ENCODE data around the gene EHBP1.

Gene EHBP1

GRCh38 chr2:62774555-62775366 lies 69.2 kb downstream of the EHBP1 start:
- no peak overlapping the region for H3K4me3 ChIP-seq (ENCODE audit: low read depth, low read length)

- H3K4me3 ChIP-seq (ENCODE audit: low read depth, low read length) = no peak overlapping the region
Measured at GRCh38 chr2:62775367-62775668, 69.8 kb downstream of the EHBP1 start.

- H3K4me3 ChIP-seq (ENCODE audit: low read depth, low read length) = no peak overlapping the region
Measured at GRCh38 chr2:62783679-62784078, 78.2 kb downstream of the EHBP1 start.

GRCh38 chr2:62784341-62784740 lies 78.8 kb downstream of the EHBP1 start:
- H3K4me3 ChIP-seq (ENCODE audit: low read depth, low read length) = no peak overlapping the region

GRCh38 chr2:62785216-62785615 lies 79.7 kb downstream of the EHBP1 start:
- no peak overlapping the region for H3K4me3 ChIP-seq (ENCODE audit: low read depth, low read length)

GRCh38 chr2:62785810-62786597 lies 80.5 kb downstream of the EHBP1 start:
- H3K4me3 ChIP-seq (ENCODE audit: low read depth, low read length) = no peak overlapping the region

GRCh38 chr2:62787386-62787785 lies 81.9 kb downstream of the EHBP1 start:
- H3K4me3 ChIP-seq (ENCODE audit: low read depth, low read length) = no peak overlapping the region

GRCh38 chr2:62789518-62789917 lies 84.0 kb downstream of the EHBP1 start:
- no peak overlapping the region for H3K4me3 ChIP-seq (ENCODE audit: low read depth, low read length)

- no peak overlapping the region for H3K4me3 ChIP-seq (ENCODE audit: low read depth, low read length)
Measured at GRCh38 chr2:62789918-62790317, 84.4 kb downstream of the EHBP1 start.

GRCh38 chr2:62792408-62792807 lies 86.9 kb downstream of the EHBP1 start:
- H3K4me3 ChIP-seq (ENCODE audit: low read depth, low read length) = no peak overlapping the region

GRCh38 chr2:62793213-62793612 lies 87.7 kb downstream of the EHBP1 start:
- no peak overlapping the region for H3K4me3 ChIP-seq (ENCODE audit: low read depth, low read length)

- H3K4me3 ChIP-seq (ENCODE audit: low read depth, low read length) = no peak overlapping the region
Measured at GRCh38 chr2:62794791-62795190, 89.3 kb downstream of the EHBP1 start.

GRCh38 chr2:62795341-62795740 lies 89.8 kb downstream of the EHBP1 start:
- no peak overlapping the region for H3K4me3 ChIP-seq (ENCODE audit: low read depth, low read length)

GRCh38 chr2:62797107-62797506 lies 91.6 kb downstream of the EHBP1 start:
- no peak overlapping the region for H3K4me3 ChIP-seq (ENCODE audit: low read depth, low read length)

GRCh38 chr2:62800618-62801017 lies 95.1 kb downstream of the EHBP1 start:
- no peak overlapping the region for H3K4me3 ChIP-seq (ENCODE audit: low read depth, low read length)

- H3K4me3 ChIP-seq (ENCODE audit: low read depth, low read length) = no peak overlapping the region
Measured at GRCh38 chr2:62801110-62801509, 95.6 kb downstream of the EHBP1 start.

- H3K4me3 ChIP-seq (ENCODE audit: low read depth, low read length) = no peak overlapping the region
Measured at GRCh38 chr2:62801814-62802523, 96.5 kb downstream of the EHBP1 start.

- no peak overlapping the region for H3K4me3 ChIP-seq (ENCODE audit: low read depth, low read length)
Measured at GRCh38 chr2:62803961-62804360, 98.4 kb downstream of the EHBP1 start.

- no peak overlapping the region for H3K4me3 ChIP-seq (ENCODE audit: low read depth, low read length)
Measured at GRCh38 chr2:62806231-62806630, 100.7 kb downstream of the EHBP1 start.

GRCh38 chr2:62808554-62808953 lies 103.0 kb downstream of the EHBP1 start:
- no peak overlapping the region for H3K4me3 ChIP-seq (ENCODE audit: low read depth, low read length)

GRCh38 chr2:62811086-62811485 lies 105.6 kb downstream of the EHBP1 start:
- H3K4me3 ChIP-seq (ENCODE audit: low read depth, low read length) = no peak overlapping the region

- H3K4me3 ChIP-seq (ENCODE audit: low read depth, low read length) = no peak overlapping the region
Measured at GRCh38 chr2:62811972-62812371, 106.5 kb downstream of the EHBP1 start.
